H1 (cell line): ENCODE data around the gene B4GALT5. TPM values are rescaled to one million over a fixed set of nuclear protein-coding genes. Genes with fewer than 3 reads are reported as not detected.
A peak's percentile ranks its signal among the peaks of the same experiment; 100 is the strongest.

ENCODE experiments used
- CTCF ChIA-PET: fragments of 300-600 bp; sonication (Branson Sonifier 250); formaldehyde crosslinking; loops from one replicate; lab custom pipeline; 2021; ENCODE audit not compliant: partially characterized antibody; lab: Charles Lee
- POLR2A ChIA-PET: fragments of 300-600 bp; sonication (Branson Sonifier 250); formaldehyde crosslinking; loops from one replicate; lab custom pipeline; 2021; ENCODE audit warnings: inconsistent platforms; ENCODE audit not compliant: partially characterized antibody; lab: Charles Lee
- DNase-seq, 2 experiments: peaks; one replicate each; pipeline versions ENCODE4 v3.0.0 to v3.0.0-alpha.2; 2010 to 2022; ENCODE audit warnings: low spot score in 2 of 2, low read depth in 1 of 2, mixed read lengths in 1 of 2
- FAIRE-seq: peaks from 2 replicates; lab custom pipeline; 2011; peaks lifted over from hg19 to GRCh38; lab: Jason Lieb, UNC
- H2AFZ ChIP-seq: 2 replicates; pipeline ENCODE4 v1.8.1; 2012; ENCODE audit warnings: low read length, inconsistent platforms
- H2AK5ac ChIP-seq: 2 replicates; pipeline ENCODE4 v1.6.1; 2013; ENCODE audit warnings: low read depth, low read length
- H2BK120ac ChIP-seq: replicated peaks from 2 replicates; pipeline ENCODE3; 2013; ENCODE audit warnings: low read depth, low read length, inconsistent platforms
- H2BK12ac ChIP-seq: 2 replicates; pipeline ENCODE4 v1.6.1; 2013; ENCODE audit warnings: low read depth, low read length
- H2BK15ac ChIP-seq: 2 replicates; pipeline ENCODE4 v1.6.1; 2013; ENCODE audit warnings: low read length
- H2BK20ac ChIP-seq: 2 replicates; pipeline ENCODE4 v1.6.1; 2013; ENCODE audit warnings: low read length
- H2BK5ac ChIP-seq: 2 replicates; pipeline ENCODE4 v1.6.1; 2013; ENCODE audit warnings: low read depth, low read length
- H3K14ac ChIP-seq: 2 replicates; pipeline ENCODE4 v1.6.1; 2013; ENCODE audit warnings: inconsistent platforms; ENCODE audit not compliant: insufficient read length
- H3K18ac ChIP-seq: 2 replicates; pipeline ENCODE4 v1.6.1; 2013; ENCODE audit warnings: low read length; ENCODE audit errors: extremely low read depth
- H3K23ac ChIP-seq: 2 replicates; pipeline ENCODE4 v1.6.1; 2013; ENCODE audit warnings: inconsistent platforms; ENCODE audit not compliant: insufficient read length
- H3K23me2 ChIP-seq: 2 replicates; pipeline ENCODE4 v1.6.1; 2013; ENCODE audit warnings: low read depth, low read length
- H3K27ac ChIP-seq: 2 replicates; pipeline ENCODE4 v1.6.1; 2011; ENCODE audit warnings: low read depth, low read length, inconsistent platforms
- H3K27me3 ChIP-seq, 4 experiments: replicated peaks in 1 of 4; 1 replicate in 1 of 4; 2 replicates in 3 of 4; pipeline versions ENCODE4 v1.6.1 to v1.8.1; 2011 to 2013; ENCODE audit warnings: low read length in 3 of 4, mild to moderate bottlenecking in 3 of 4, inconsistent platforms in 2 of 4, mixed read lengths in 2 of 4, moderate library complexity in 1 of 4; ENCODE audit not compliant: control insufficient read depth in 3 of 4, insufficient read depth in 3 of 4; ENCODE audit errors: extremely low read depth in 1 of 4
- H3K36me3 ChIP-seq, 4 experiments: 2 replicates each; pipeline versions ENCODE4 v1.6.1 to v1.8.1; 2011 to 2013; ENCODE audit warnings: mild to moderate bottlenecking in 4 of 4, low read length in 3 of 4, moderate library complexity in 2 of 4, control low read depth in 1 of 4, inconsistent platforms in 1 of 4; ENCODE audit not compliant: insufficient read depth in 4 of 4, control insufficient read depth in 2 of 4
- H3K4ac ChIP-seq: replicated peaks from 2 replicates; pipeline ENCODE3; 2013; ENCODE audit warnings: low read length, low read depth, mixed read lengths, inconsistent platforms; ENCODE audit not compliant: insufficient read length
- H3K4me1 ChIP-seq, 4 experiments: replicated peaks in 1 of 4; 1 replicate in 1 of 4; 2 replicates in 3 of 4; pipeline versions ENCODE4 v1.6.1 to v1.8.1; 2011 to 2013; ENCODE audit warnings: low read length in 3 of 4, inconsistent platforms in 2 of 4, mixed read lengths in 1 of 4; ENCODE audit not compliant: insufficient read depth in 4 of 4, control insufficient read depth in 3 of 4
- H3K4me2 ChIP-seq, 2 experiments: 2 replicates each; pipeline versions ENCODE4 v1.6.1 to v1.8.1; 2011 to 2013; ENCODE audit warnings: low read depth in 2 of 2, low read length in 2 of 2, control low read depth in 1 of 2, inconsistent platforms in 1 of 2, mild to moderate bottlenecking in 1 of 2; ENCODE audit not compliant: insufficient read depth in 1 of 2
- H3K4me3 ChIP-seq, 4 experiments: fragments of 200-600, 300-600 bp in 1 of 4; sonication (generic), shearing (Covaris generic), sonication (Bioruptor Twin) in 1 of 4; 2 replicates each; pipeline versions ENCODE4 v1.5.1 to v1.8.1; 2011 to 2016; ENCODE audit warnings: low read length in 4 of 4, low read depth in 3 of 4, control low read depth in 2 of 4, inconsistent platforms in 2 of 4, mild to moderate bottlenecking in 2 of 4, mixed read lengths in 1 of 4, moderate library complexity in 1 of 4; ENCODE audit not compliant: insufficient read depth in 2 of 4; ENCODE audit errors: extremely low read depth in 1 of 4
- H3K56ac ChIP-seq: replicated peaks from 2 replicates; pipeline ENCODE3; 2013; ENCODE audit warnings: low read depth, mild to moderate bottlenecking, mixed read lengths, low read length, inconsistent platforms; ENCODE audit not compliant: insufficient read length
- H3K79me1 ChIP-seq: 2 replicates; pipeline ENCODE4 v1.6.1; 2013; ENCODE audit warnings: low read depth, low read length, control low read depth
- H3K79me2 ChIP-seq, 2 experiments: 2 replicates each; pipeline versions ENCODE4 v1.6.1 to v1.8.1; 2012 to 2013; ENCODE audit warnings: low read length in 2 of 2, mild to moderate bottlenecking in 2 of 2, inconsistent platforms in 1 of 2; ENCODE audit not compliant: insufficient read depth in 2 of 2, control insufficient read depth in 1 of 2
- H3K9ac ChIP-seq, 4 experiments: replicated peaks in 1 of 4; 1 replicate in 1 of 4; 2 replicates in 3 of 4; pipeline versions ENCODE4 v1.6.1 to v1.8.1; 2011 to 2013; ENCODE audit warnings: low read depth in 3 of 4, low read length in 3 of 4, control low read depth in 2 of 4, mild to moderate bottlenecking in 2 of 4, moderate library complexity in 2 of 4, inconsistent platforms in 1 of 4; ENCODE audit errors: extremely low read depth in 1 of 4
- H3K9me3 ChIP-seq, 2 experiments: 2 replicates each; pipeline versions ENCODE4 v1.6.1 to v1.8.1; 2012 to 2013; ENCODE audit warnings: mild to moderate bottlenecking in 2 of 2, moderate library complexity in 2 of 2, control low read depth in 1 of 2, inconsistent platforms in 1 of 2, low read depth in 1 of 2, low read length in 1 of 2, mixed read lengths in 1 of 2; ENCODE audit not compliant: insufficient read depth in 2 of 2
- H4K20me1 ChIP-seq, 2 experiments: replicated peaks in 1 of 2; 2 replicates each; pipeline versions ENCODE3 to v1.8.1; 2011 to 2013; ENCODE audit warnings: inconsistent platforms in 2 of 2, low read length in 2 of 2, mild to moderate bottlenecking in 1 of 2; ENCODE audit not compliant: insufficient read depth in 2 of 2, control insufficient read depth in 1 of 2
- H4K5ac ChIP-seq: 2 replicates; pipeline ENCODE4 v1.6.1; 2013; ENCODE audit warnings: low read length, low read depth, mixed read lengths, inconsistent platforms; ENCODE audit not compliant: insufficient read length
- H4K8ac ChIP-seq: 2 replicates; pipeline ENCODE4 v1.8.0; 2013; ENCODE audit warnings: mild to moderate bottlenecking, moderate library complexity, low read length, inconsistent platforms; ENCODE audit not compliant: insufficient read depth; ENCODE audit errors: extremely low read depth
- H4K91ac ChIP-seq: replicated peaks from 2 replicates; pipeline ENCODE3; 2013; ENCODE audit warnings: low read length, mixed read lengths, inconsistent platforms; ENCODE audit not compliant: insufficient read length
- CREB1 ChIP-seq: IDR thresholded peaks from 2 replicates; pipeline ENCODE4 v1.6.1; 2012; ENCODE audit warnings: inconsistent platforms
- E2F6 ChIP-seq: IDR thresholded peaks from 2 replicates; pipeline ENCODE4 v1.6.1; 2012; ENCODE audit warnings: inconsistent platforms
- JUND ChIP-seq: IDR thresholded peaks from 2 replicates; pipeline ENCODE4 v1.6.1; 2011; ENCODE audit warnings: mild to moderate bottlenecking, improper control_type of control experiment, low read length
- KDM5A ChIP-seq: fragments of 200-600 bp; IDR thresholded peaks from 2 replicates; pipeline ENCODE4 v1.7.1; 2012; ENCODE audit warnings: mild to moderate bottlenecking, low read length, inconsistent platforms, mixed read lengths
- MAFK ChIP-seq: IDR thresholded peaks from 2 replicates; pipeline ENCODE4 v1.6.1; 2012; ENCODE audit warnings: low read depth, mild to moderate bottlenecking, improper control_type of control experiment, low read length
- RFX5 ChIP-seq: IDR thresholded peaks from 2 replicates; pipeline ENCODE4 v1.6.1; 2011; ENCODE audit warnings: low read depth, low read length, improper control_type of control experiment, borderline replicate concordance
- SIN3A ChIP-seq, 2 experiments: IDR thresholded peaks in 1 of 2; conservative IDR thresholded peaks in 1 of 2; 2 replicates each; pipeline ENCODE4 v1.6.1; 2011 to 2012; ENCODE audit warnings: low read length in 2 of 2, improper control_type of control experiment in 1 of 2, low read depth in 1 of 2, mild to moderate bottlenecking in 1 of 2
- SUZ12 ChIP-seq: fragments of 200-600 bp; sonication (generic); IDR thresholded peaks from 2 replicates; pipeline ENCODE4 v1.6.1; 2012; ENCODE audit warnings: mild to moderate bottlenecking, inconsistent platforms, low read length, moderate library complexity, mixed read lengths
- ZNF274 ChIP-seq: IDR thresholded peaks from 2 replicates; pipeline ENCODE4 v1.7.0; 2012; ENCODE audit warnings: low read length, borderline replicate concordance; ENCODE audit errors: extremely low read depth
- WGBS, 2 experiments: shearing (Covaris generic) in 1 of 2; methylation state at CpG; one replicate each; pipeline versions ENCODE4 v1.1.6 to v1.1.7; 2013 to 2015; ENCODE audit warnings: low lambda C conversion rate in 2 of 2, mixed read lengths in 2 of 2, inconsistent platforms in 1 of 2, low coverage in 1 of 2, missing lambda C conversion rate in 1 of 2; ENCODE audit not compliant: insufficient replicate concordance in 2 of 2, insufficient coverage in 1 of 2, insufficient read length in 1 of 2; ENCODE audit errors: extremely low coverage in 1 of 2, missing lambda C conversion rate in 1 of 2; 5-methylcytosine and 5-hydroxymethylcytosine counted together
- polyA plus RNA-seq, 7 experiments: library from polyadenylated mRNA; depleted of rRNA in 3 of 7; stranded (reverse) in 5 of 7; unstranded in 2 of 7; fragments of >200 nt in 5 of 7; fragments of 200-250 nt in 2 of 7; gene quantifications; 1 replicate in 5 of 7; 2 replicates in 1 of 7; 4 replicates in 1 of 7; pipeline versions ENCODE4 v1.2.1 to v1.2.3, GENCODE V29; 2011 to 2013; ENCODE audit warnings: missing spikeins in 2 of 7, mixed read lengths in 2 of 7
- total RNA-seq: library from RNA; stranded (reverse); fragmentation: NEBNext Ultra II Directional; extraction: Animal tissue kit (Norgen Biotek cat#: 25700); gene quantifications from 2 replicates; pipeline ENCODE4 v1.2.1, GENCODE V29; 2021
- TF ChIP-seq, protein P1 (sequence below), 3 experiments: IDR thresholded peaks; 1 replicate in 2 of 3; 2 replicates in 1 of 3; pipeline versions ENCODE4 v1.5.1 to v1.6.1; 2011; ENCODE audit warnings: low read length in 3 of 3, mild to moderate bottlenecking in 3 of 3, inconsistent platforms in 2 of 3, low read depth in 1 of 3, moderate library complexity in 1 of 3; ENCODE audit not compliant: insufficient read depth in 1 of 3; ENCODE audit errors: control extremely low read depth in 1 of 3

Gene B4GALT5
- total and polyA plus RNA-seq, 2 of the 8 experiments (the other 6 are each of a cell fraction or from before 2014, with no cell fraction given): 46.5 to 75.4 TPM

DNA sequence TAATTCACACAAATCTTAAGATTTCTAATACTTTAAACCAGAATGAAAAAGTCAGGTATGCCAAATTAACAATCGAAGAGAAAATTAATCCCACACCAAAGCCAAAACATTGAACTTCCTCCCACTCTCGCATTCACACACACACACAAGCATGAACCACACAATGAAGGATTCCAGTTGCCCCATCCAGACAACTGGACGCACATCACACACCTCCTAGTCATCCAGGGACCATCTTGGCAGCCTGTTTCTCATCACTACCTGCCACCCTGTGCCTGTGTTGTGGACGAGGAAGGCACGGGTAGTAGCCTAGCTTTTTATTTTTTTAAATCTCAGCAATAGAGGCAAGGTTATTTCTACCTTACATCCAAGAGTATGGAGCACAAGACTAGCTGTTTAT lies 15.2 kb downstream of the B4GALT5 start:
- Histone ChIP-seq H2BK120ac (no peak overlapping the region), H3K4me3 (no peak overlapping the region), H3K18ac (no peak overlapping the region), H3K23me2 (no peaks in the 10 kb centered on the region), H3K23ac (no peak overlapping the region), H4K91ac (no peak overlapping the region), H3K27me3 (no peaks in the 10 kb centered on the region), H4K8ac (no peak overlapping the region), H2BK5ac (0 out of 2 replicates have a peak overlapping the region, but pooled peaks have one; percentile 17), H3K4ac (no peak overlapping the region), H3K56ac (no peak overlapping the region), H3K27ac (no peak overlapping the region), H4K5ac (no peak overlapping the region), H3K9me3 (no peaks in the 10 kb centered on the region), H3K79me2 (peaks cover 47 to 100% of the 10 kb centered on the region in 2 experiments), H3K9ac (no peak overlapping the region), H2BK20ac (no peak overlapping the region), H2AFZ (no peak overlapping the region), H2AK5ac (peak overlapping the region; percentile 88; the same call in 1 of the 2 replicates), H2BK12ac (peak overlapping the region; percentile 69; the same call in 1 of the 2 replicates), H3K79me1 (no peaks in the 10 kb centered on the region), H4K20me1 (peaks cover 22 to 36% of the 10 kb centered on the region in 2 experiments), H3K36me3 (no peaks in the 10 kb centered on the region), H2BK15ac (no peak overlapping the region), H3K14ac (no peak overlapping the region), H3K4me1 (peaks cover 3 to 21% (median 14%) of the 10 kb centered on the region in 4 experiments; a peak in 6 of 7 replicates), H3K4me2 (no peak overlapping the region)
- WGBS, 2 experiments: 87% methylated on average over 5 of the region's 5 CpGs; no CpG with 5 or more reads in 1 of the 2 experiments
- FAIRE-seq (no peak), DNase-seq (no peak)
- ChIA-PET CTCF (interaction anchor here (0.7 to 1.6 kb wide), 2 partner anchors 88 to 190 kb away, joined by 3 to 4 read pairs; no protein-coding TSS in a partner anchor), POLR2A (interaction anchor here (1.6 kb wide), 1 partner anchor 13 kb away, joined by 3 read pairs; no protein-coding TSS in a partner anchor)
- TF ChIP-seq E2F6: no peak
- TF ChIP-seq KDM5A: no peak
- TF ChIP-seq SUZ12: no peak
- TF ChIP-seq JUND: no peak
- TF ChIP-seq MAFK: no peak
- no peak for TF ChIP-seq SIN3A (conservative IDR thresholded peaks at IDR 0.05 in 1 of 2, IDR thresholded peaks at IDR 0.05 in 1 of 2; ENCODE audit: low read depth in 1 of 2, low read length in 2 of 2)
- no peak for TF ChIP-seq ZNF274
- no peak for TF ChIP-seq CREB1
- TF ChIP-seq, protein P1, sequence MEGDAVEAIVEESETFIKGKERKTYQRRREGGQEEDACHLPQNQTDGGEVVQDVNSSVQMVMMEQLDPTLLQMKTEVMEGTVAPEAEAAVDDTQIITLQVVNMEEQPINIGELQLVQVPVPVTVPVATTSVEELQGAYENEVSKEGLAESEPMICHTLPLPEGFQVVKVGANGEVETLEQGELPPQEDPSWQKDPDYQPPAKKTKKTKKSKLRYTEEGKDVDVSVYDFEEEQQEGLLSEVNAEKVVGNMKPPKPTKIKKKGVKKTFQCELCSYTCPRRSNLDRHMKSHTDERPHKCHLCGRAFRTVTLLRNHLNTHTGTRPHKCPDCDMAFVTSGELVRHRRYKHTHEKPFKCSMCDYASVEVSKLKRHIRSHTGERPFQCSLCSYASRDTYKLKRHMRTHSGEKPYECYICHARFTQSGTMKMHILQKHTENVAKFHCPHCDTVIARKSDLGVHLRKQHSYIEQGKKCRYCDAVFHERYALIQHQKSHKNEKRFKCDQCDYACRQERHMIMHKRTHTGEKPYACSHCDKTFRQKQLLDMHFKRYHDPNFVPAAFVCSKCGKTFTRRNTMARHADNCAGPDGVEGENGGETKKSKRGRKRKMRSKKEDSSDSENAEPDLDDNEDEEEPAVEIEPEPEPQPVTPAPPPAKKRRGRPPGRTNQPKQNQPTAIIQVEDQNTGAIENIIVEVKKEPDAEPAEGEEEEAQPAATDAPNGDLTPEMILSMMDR (IDR thresholded peaks at IDR 0.05; ENCODE audit: control extremely low read depth in 1 of 3, insufficient read depth in 1 of 3, low read depth in 1 of 3, low read length in 3 of 3): no peak
- no peak for TF ChIP-seq RFX5
